Fibroblast of lung (primary cell): ENCODE data around the gene TBC1D8. TPM values are rescaled to one million over a fixed set of nuclear protein-coding genes. Genes with fewer than 3 reads are reported as not detected.

ENCODE experiments used
- DNase-seq, 2 donors: peaks; one replicate each; pipeline versions ENCODE4 v3.0.0 to v3.0.0-alpha.2; 2010; ENCODE audit warnings: low read depth in 2 of 2
- H2AFZ ChIP-seq: 2 replicates; pipeline ENCODE4 v1.5.1; 2012; ENCODE audit warnings: low read length, control low read depth, inconsistent platforms
- H3K27ac ChIP-seq: 2 replicates; pipeline ENCODE4 v1.5.1; 2011; ENCODE audit warnings: low read length, control low read depth; ENCODE audit not compliant: insufficient read depth
- H3K27me3 ChIP-seq: 2 replicates; pipeline ENCODE4 v1.5.1; 2011; ENCODE audit warnings: mild to moderate bottlenecking, low read length; ENCODE audit not compliant: control insufficient read depth, insufficient read depth
- H3K36me3 ChIP-seq: 2 replicates; pipeline ENCODE4 v1.5.1; 2011; ENCODE audit warnings: low read length; ENCODE audit not compliant: control insufficient read depth, insufficient read depth
- H3K4me1 ChIP-seq: 2 replicates; pipeline ENCODE4 v1.5.1; 2011; ENCODE audit warnings: low read length; ENCODE audit not compliant: control insufficient read depth, insufficient read depth; ENCODE audit errors: extremely low read depth
- H3K4me2 ChIP-seq: 2 replicates; pipeline ENCODE4 v1.5.1; 2011; ENCODE audit warnings: low read length, control low read depth; ENCODE audit not compliant: insufficient read depth; ENCODE audit errors: extremely low read depth
- H3K4me3 ChIP-seq, 4 experiments: fragments of 200-600 bp in 1 of 4; sonication (generic) in 1 of 4; replicated peaks in 1 of 4; 2 replicates each; pipeline ENCODE4 v1.5.1; 2011 to 2016; ENCODE audit warnings: low read length in 4 of 4, low read depth in 3 of 4, mild to moderate bottlenecking in 3 of 4, control low read depth in 2 of 4, inconsistent platforms in 1 of 4, mixed read lengths in 1 of 4; ENCODE audit not compliant: insufficient read depth in 1 of 4; ENCODE audit errors: control extremely low read depth in 1 of 4
- H3K79me2 ChIP-seq: 2 replicates; pipeline ENCODE4 v1.5.1; 2012; ENCODE audit warnings: mild to moderate bottlenecking, low read length, inconsistent platforms; ENCODE audit not compliant: control insufficient read depth, insufficient read depth
- H3K9ac ChIP-seq: 2 replicates; pipeline ENCODE4 v1.5.1; 2011; ENCODE audit warnings: mild to moderate bottlenecking, low read length, control low read depth; ENCODE audit not compliant: insufficient read depth
- H3K9me3 ChIP-seq: 2 replicates; pipeline ENCODE4 v1.5.1; 2012; ENCODE audit warnings: low read depth, low read length; ENCODE audit not compliant: control insufficient read depth, insufficient read depth
- H4K20me1 ChIP-seq: 2 replicates; pipeline ENCODE4 v1.5.1; 2011; ENCODE audit warnings: low read length; ENCODE audit not compliant: control insufficient read depth, insufficient read depth; ENCODE audit errors: extremely low read depth
- EZH2 ChIP-seq: IDR thresholded peaks from 2 replicates; pipeline ENCODE4 v1.5.1; 2012; ENCODE audit warnings: low read length, control low read depth, mild to moderate bottlenecking; ENCODE audit errors: missing control alignments
- polyA plus RNA-seq, 2 donors: library from polyadenylated mRNA; depleted of rRNA in 1 of 2; stranded (reverse) in 1 of 2; unstranded in 1 of 2; fragments of >200 nt; gene quantifications; 2 replicates each; pipeline ENCODE4 v1.2.1, GENCODE V29; 2011 to 2012; ENCODE audit warnings: missing spikeins in 1 of 2
- total RNA-seq: library from RNA; depleted of rRNA; stranded (reverse); fragments of >200 nt; gene quantifications from 2 replicates; pipeline ENCODE4 v1.2.1, GENCODE V29; 2014
- TF ChIP-seq, protein P1 (sequence below), 2 donors: IDR thresholded peaks in 1 of 2; conservative IDR thresholded peaks in 1 of 2; 1 replicate in 1 of 2; 2 replicates in 1 of 2; pipeline ENCODE4 v1.5.1; 2011 to 2012; ENCODE audit warnings: low read length in 2 of 2, control low read depth in 1 of 2, inconsistent platforms in 1 of 2, low read depth in 1 of 2, mild to moderate bottlenecking in 1 of 2

Gene TBC1D8
- total and polyA plus RNA-seq, 2 donors (not counting 1 experiment from before 2014, with no cell fraction given) = 3.8 to 5.4 TPM

GRCh38 chr2:101135412-101136296, 15.5 kb downstream of the TBC1D8 start:
- peaks cover 3% of the 10 kb centered on the region for H3K79me2 ChIP-seq
- no peaks in the 10 kb centered on the region for H3K27me3 ChIP-seq
- TF ChIP-seq, protein P1, sequence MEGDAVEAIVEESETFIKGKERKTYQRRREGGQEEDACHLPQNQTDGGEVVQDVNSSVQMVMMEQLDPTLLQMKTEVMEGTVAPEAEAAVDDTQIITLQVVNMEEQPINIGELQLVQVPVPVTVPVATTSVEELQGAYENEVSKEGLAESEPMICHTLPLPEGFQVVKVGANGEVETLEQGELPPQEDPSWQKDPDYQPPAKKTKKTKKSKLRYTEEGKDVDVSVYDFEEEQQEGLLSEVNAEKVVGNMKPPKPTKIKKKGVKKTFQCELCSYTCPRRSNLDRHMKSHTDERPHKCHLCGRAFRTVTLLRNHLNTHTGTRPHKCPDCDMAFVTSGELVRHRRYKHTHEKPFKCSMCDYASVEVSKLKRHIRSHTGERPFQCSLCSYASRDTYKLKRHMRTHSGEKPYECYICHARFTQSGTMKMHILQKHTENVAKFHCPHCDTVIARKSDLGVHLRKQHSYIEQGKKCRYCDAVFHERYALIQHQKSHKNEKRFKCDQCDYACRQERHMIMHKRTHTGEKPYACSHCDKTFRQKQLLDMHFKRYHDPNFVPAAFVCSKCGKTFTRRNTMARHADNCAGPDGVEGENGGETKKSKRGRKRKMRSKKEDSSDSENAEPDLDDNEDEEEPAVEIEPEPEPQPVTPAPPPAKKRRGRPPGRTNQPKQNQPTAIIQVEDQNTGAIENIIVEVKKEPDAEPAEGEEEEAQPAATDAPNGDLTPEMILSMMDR (conservative IDR thresholded peaks at IDR 0.05 in 1 of 2, IDR thresholded peaks at IDR 0.05 in 1 of 2; ENCODE audit: low read depth in 1 of 2, low read length in 2 of 2) = no peak
- no peak for TF ChIP-seq EZH2

DNA sequence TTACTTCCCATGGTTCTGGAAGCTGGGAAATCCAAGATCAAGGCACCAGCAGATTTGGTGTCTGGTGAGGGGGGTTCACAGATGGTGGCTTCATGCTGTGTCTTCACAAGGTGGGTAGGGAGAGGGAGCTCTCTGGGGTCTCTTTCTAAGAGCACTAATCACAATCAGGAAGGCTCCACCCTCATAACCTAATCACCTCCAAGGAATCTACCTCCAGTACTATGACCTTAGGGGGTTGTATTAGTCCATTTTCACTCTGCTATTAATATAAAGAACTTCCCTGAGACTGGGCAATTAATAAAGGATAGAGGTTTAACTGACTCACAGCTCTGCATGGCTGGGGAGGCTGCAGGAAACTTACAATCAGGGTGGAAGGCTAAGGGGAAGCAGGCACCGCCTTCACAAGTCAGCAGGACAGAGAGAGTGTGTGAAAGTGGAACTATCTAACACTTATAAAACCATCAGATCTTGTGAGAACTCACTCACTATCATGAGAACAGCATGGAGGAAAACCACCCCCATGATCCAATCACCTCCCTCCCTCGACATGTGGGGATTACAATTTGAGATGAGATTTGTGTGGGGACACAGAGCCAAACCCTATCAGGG, 17.6 kb downstream of the TBC1D8 start:
- no peaks in the 10 kb centered on the region for H3K4me1 ChIP-seq
- no peaks in the 10 kb centered on the region for H3K36me3 ChIP-seq
- H3K4me3 ChIP-seq = no peak overlapping the region
- no peak overlapping the region for H2AFZ ChIP-seq
- H3K9me3 ChIP-seq = no peaks in the 10 kb centered on the region
- H3K9ac ChIP-seq = no peak overlapping the region
- no peak overlapping the region for H3K4me2 ChIP-seq
- H4K20me1 ChIP-seq = no peaks in the 10 kb centered on the region
- H3K27ac ChIP-seq = no peak overlapping the region
- no peaks in the 10 kb centered on the region for H3K79me2 ChIP-seq
- H3K27me3 ChIP-seq = no peaks in the 10 kb centered on the region
- no peak for DNase-seq
- TF ChIP-seq, protein P1 (conservative IDR thresholded peaks at IDR 0.05 in 1 of 2, IDR thresholded peaks at IDR 0.05 in 1 of 2; ENCODE audit: low read depth in 1 of 2, low read length in 2 of 2) = no peak
- no peak for TF ChIP-seq EZH2

More at GRCh38 chr2:101135412-101136296, 15.5 kb downstream of the TBC1D8 start:
- Histone ChIP-seq H3K36me3 (no peaks in the 10 kb centered on the region), H3K9me3 (no peaks in the 10 kb centered on the region), H4K20me1 (no peaks in the 10 kb centered on the region), H3K27ac (no peak overlapping the region), H3K4me3 (no peak overlapping the region), H3K4me1 (no peaks in the 10 kb centered on the region), H3K9ac (no peak overlapping the region), H3K4me2 (no peak overlapping the region), H2AFZ (no peak overlapping the region)
- DNase-seq = no peak

GRCh38 chr2:101132202-101132601, 19.0 kb downstream of the TBC1D8 start:
- Histone ChIP-seq H3K4me3 (no peak overlapping the region), H4K20me1 (no peaks in the 10 kb centered on the region), H3K27ac (no peak overlapping the region), H3K4me2 (no peak overlapping the region), H3K9ac (no peak overlapping the region), H3K9me3 (no peaks in the 10 kb centered on the region), H3K79me2 (no peaks in the 10 kb centered on the region), H3K4me1 (no peaks in the 10 kb centered on the region), H2AFZ (no peak overlapping the region), H3K27me3 (no peaks in the 10 kb centered on the region), H3K36me3 (no peaks in the 10 kb centered on the region)
- TF ChIP-seq, protein P1 (conservative IDR thresholded peaks at IDR 0.05 in 1 of 2, IDR thresholded peaks at IDR 0.05 in 1 of 2; ENCODE audit: low read depth in 1 of 2, low read length in 2 of 2) = no peak
- TF ChIP-seq EZH2 = no peak
- no peak for DNase-seq
